GM10248 (cell line): ENCODE measurements around the gene MKI67.

Experiments used
- CTCF ChIA-PET: fragments of 300-600 bp; sonication (Branson Sonifier 250); formaldehyde crosslinking; extraction: SDS; loops from one replicate; lab custom pipeline; 2021; ENCODE audit warnings: antibody characterized with exemption; lab: Yijun Ruan, JAX
- POLR2A ChIA-PET: fragments of 350-650 bp; sonication (Branson Sonifier 250); formaldehyde crosslinking; extraction: SDS; loops from one replicate; lab custom pipeline; 2020; ENCODE audit warnings: antibody characterized with exemption; lab: Yijun Ruan, JAX
- DNase-seq: peaks from one replicate; pipeline ENCODE4 v3.0.0; 2012; ENCODE audit errors: extremely low spot score
- TF ChIP-seq, protein P1 (sequence below): IDR thresholded peaks from 2 replicates; pipeline ENCODE4 v1.5.1; 2012; ENCODE audit warnings: mild to moderate bottlenecking, low read depth; ENCODE audit errors: extremely low read depth, missing control alignments, control extremely low read depth

The MKI67 gene

GRCh38 chr10:128049226-128050120 lies 76.8 kb downstream of the MKI67 start:
- ChIA-PET CTCF (interaction anchor here (1.0 to 10.2 kb wide), 6 partner anchors 9 to 100 kb away, joined by 3 to 132 read pairs (median 26); no protein-coding TSS in a partner anchor), POLR2A (no interaction called here)
- DNase-seq = no peak
- TF ChIP-seq, protein P1, sequence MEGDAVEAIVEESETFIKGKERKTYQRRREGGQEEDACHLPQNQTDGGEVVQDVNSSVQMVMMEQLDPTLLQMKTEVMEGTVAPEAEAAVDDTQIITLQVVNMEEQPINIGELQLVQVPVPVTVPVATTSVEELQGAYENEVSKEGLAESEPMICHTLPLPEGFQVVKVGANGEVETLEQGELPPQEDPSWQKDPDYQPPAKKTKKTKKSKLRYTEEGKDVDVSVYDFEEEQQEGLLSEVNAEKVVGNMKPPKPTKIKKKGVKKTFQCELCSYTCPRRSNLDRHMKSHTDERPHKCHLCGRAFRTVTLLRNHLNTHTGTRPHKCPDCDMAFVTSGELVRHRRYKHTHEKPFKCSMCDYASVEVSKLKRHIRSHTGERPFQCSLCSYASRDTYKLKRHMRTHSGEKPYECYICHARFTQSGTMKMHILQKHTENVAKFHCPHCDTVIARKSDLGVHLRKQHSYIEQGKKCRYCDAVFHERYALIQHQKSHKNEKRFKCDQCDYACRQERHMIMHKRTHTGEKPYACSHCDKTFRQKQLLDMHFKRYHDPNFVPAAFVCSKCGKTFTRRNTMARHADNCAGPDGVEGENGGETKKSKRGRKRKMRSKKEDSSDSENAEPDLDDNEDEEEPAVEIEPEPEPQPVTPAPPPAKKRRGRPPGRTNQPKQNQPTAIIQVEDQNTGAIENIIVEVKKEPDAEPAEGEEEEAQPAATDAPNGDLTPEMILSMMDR = no peak

DNA sequence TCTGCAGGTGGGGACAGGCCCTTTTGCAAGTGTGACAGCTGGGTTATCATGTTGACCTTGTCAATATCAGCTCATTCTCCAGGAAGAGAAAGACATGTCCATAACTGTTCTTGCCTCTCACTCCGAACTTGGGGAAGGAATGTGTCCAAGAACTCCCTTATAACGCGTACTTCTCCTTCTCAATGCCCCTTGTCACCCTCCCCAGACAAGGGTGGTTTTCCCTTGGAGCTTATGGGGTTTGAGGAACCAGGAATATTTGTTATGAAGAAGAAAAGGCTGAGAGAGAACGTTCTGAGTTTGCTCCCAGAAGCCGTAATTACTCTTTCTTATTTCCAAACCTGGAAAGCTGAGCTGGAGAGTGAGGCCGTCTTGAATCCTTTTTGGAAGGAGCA lies 77.4 kb downstream of the MKI67 start:
- CTCF ChIA-PET = interaction anchor here (0.6 to 10.2 kb wide), 7 partner anchors 9 to 329 kb away, joined by 3 to 132 read pairs (median 12); no protein-coding TSS in a partner anchor
- no peak for DNase-seq
- TF ChIP-seq, protein P1 = no peak
- POLR2A ChIA-PET = no interaction called here

DNA sequence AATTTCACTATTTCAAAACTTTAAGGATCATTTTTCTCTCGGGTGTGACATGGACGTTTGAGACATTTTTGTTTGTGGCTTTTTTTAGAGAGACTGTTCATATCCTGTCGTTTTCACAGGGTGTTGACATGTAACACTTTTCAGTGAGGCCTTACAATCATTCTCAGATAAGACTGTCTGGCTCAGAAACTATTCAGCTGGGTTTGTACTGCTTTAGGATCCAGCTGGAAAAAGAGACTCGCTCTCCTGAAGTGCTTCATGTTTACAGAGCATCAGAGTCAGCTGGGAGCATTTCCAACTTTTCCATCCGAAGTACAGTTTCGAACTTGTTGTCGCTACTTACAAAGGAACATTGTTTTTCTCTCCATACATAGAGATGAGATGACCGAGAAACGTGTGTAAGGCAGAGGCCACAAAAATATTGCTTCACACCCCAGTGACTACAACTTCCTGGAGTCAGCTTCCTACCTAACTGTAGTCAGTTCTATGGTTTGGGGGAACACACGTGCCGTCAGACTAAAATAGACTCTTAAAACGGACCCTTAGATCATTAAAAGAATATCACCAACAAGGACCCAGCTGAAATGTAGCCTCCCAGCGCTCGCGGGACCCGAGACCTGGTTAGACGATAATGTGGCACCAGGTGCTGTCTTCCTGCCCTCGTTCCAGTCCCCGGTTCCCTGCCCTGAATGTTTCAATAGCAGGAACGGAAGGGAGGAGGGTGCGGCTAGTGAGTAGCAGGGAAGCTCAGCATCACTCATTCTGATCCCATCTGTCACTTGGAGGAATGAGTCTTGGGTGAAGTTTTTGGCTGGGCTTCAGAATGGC lies 78.0 kb downstream of the MKI67 start:
- ChIA-PET POLR2A (interaction anchor here (1.2 kb wide), 1 partner anchor 15 kb away, joined by 4 read pairs; no protein-coding TSS in a partner anchor), CTCF (interaction anchor here (0.6 to 10.2 kb wide), 8 partner anchors 10 to 329 kb away, joined by 3 to 132 read pairs (median 8); no protein-coding TSS in a partner anchor)
- TF ChIP-seq, protein P1 = no peak
- DNase-seq = no peak

DNA sequence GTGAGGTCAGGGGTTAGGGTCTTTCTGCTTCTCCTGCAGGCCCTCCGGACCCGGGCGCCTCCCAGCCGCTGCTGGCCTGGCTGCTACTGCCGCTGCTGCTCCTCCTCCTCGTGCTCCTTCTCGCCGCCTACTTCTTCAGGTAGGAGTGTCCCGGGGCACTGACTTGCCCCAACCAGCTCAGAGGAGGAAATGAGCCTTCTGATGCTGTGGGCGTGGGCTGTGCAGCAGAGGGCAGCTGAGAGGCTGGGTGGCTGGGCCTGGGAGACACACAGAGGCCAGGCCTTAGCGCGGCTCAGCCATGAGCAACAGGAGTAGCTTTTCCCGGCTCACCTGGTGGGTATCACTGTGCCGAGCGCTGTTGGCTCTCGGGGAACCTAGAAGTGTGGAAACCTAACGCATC lies 78.9 kb downstream of the MKI67 start:
- TF ChIP-seq, protein P1 = no peak
- POLR2A ChIA-PET = interaction anchor here (1.2 kb wide), 1 partner anchor 16 kb away, joined by 4 read pairs; no protein-coding TSS in a partner anchor
- peak; percentile 91 for DNase-seq
- CTCF ChIA-PET = interaction anchor here (0.8 to 10.2 kb wide), 8 partner anchors 9 to 37 kb away, joined by 3 to 132 read pairs (median 8); no protein-coding TSS in a partner anchor

- DNase-seq = no peak
- ChIA-PET POLR2A (no interaction called here), CTCF (interaction anchor here (0.8 to 10.2 kb wide), 7 partner anchors 9 to 36 kb away, joined by 3 to 132 read pairs (median 12); no protein-coding TSS in a partner anchor)
- TF ChIP-seq, protein P1 = no peak
These were observed 79.3 kb downstream of the MKI67 start for GRCh38 chr10:128046953-128047290.
